ENCODE data around the gene LRRC31.

Gene LRRC31

DNA sequence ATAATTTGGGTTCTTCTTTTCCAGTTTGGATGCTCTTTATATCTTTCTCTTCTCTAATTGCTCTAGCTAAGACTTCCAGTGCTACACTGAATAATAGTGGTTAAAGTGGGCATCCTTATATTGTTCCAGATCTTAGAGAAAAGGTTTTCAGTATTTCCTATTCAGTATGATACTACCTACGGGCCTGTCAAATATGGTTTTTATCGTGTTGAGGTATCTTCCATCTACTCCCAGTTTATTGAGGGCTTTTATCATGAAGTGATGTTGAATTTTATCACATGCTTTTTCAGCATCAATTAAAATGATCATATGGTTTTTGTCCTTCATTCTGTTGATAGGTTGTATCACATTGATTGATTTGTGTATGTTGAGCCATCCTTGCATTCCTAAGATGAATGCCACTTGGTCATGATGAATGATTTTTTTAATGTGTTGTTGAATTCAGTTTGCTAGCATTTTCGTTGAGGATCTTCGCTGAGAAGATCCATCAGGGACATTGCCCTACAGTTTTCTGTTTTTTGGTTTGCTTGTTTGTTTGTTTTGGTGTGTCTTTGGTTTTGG is 54.1 kb downstream of the LRRC31 start:
- no peak overlapping the region for H3K4me3 Mint-ChIP-seq
- peaks cover 12% of the 10 kb centered on the region for H3K9me3 Mint-ChIP-seq
- peaks cover 39% of the 10 kb centered on the region for H3K4me1 Mint-ChIP-seq (ENCODE audit: low read depth)
- H3K27ac Mint-ChIP-seq: no peak overlapping the region
- intact Hi-C loops (cut with micrococcal nuclease): no loop called here
- peaks cover 22% of the 10 kb centered on the region for H3K27me3 Mint-ChIP-seq
- peaks cover 5% of the 10 kb centered on the region for H3K36me3 Mint-ChIP-seq (ENCODE audit: low read depth)

DNA sequence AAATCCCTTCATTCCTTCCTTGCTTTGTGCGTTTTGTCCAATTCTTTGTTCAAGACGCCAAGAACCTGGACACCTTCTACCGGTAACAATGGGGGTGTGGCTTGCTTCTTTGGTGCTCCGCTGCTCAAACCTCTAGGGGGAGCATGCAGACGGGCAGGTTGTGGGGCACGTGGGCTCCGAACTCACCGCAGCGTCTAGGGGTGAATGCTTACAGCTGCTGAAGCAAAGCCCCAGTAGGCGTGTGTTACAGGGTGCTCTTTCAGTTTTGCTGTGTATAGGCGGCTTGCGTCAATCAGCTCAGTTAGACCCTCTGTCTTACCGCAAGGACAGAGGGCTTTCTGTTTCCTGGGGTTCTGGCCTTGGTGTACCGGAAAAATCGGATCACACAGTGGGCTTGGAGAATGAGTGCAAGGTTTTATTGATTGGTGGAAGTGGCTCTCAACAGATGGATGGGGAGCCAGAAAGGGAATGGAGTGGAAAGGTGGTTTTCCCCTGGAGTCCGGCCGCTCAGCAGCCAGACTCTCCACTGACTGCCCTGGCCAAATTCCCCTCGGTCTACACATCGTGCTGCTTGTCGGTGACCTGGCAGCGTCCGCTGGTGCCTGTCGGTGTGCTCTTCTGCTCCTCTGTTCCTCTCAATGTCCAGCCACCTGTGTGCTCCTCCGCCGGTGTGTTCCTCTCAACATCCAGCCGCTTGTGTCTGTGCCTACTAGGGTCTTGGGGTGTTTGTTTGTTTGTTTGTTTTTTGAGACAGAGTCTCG is 55.8 kb downstream of the LRRC31 start:
- Mint-ChIP-seq H3K9me3 (peaks cover 12% of the 10 kb centered on the region), H3K27ac (peak overlapping the region; percentile 75), H3K36me3 (ENCODE audit: low read depth) (peaks cover 5% of the 10 kb centered on the region), H3K4me1 (ENCODE audit: low read depth) (peaks cover 44% of the 10 kb centered on the region), H3K4me3 (peak overlapping the region; percentile 80), H3K27me3 (peaks cover 22% of the 10 kb centered on the region)
- intact Hi-C loops (cut with micrococcal nuclease): loop anchor here (1.0 to 5.0 kb wide), 2 partner anchors 37 to 51 kb away; no protein-coding TSS in a partner anchor

DNA sequence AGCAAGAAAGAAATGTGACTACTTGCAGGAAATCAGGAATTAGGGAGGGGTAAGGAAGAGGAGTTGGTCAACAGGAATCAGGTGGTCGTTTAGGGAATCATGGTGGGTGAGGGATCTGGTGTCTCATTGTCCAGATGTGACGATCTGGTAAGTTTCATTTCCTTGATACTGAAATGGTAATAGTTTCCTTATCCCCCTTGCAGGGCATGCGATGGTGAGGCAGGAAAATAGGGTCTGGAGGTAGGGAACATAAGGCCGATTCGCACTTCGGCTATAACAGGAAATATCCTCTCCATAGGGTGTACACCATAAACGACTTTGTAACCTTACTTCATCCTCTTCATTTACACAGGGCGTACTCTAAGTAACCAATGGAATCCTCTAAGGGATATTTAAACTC is 56.5 kb downstream of the LRRC31 start:
- peaks cover 5% of the 10 kb centered on the region for H3K36me3 Mint-ChIP-seq (ENCODE audit: low read depth)
- peak overlapping the region; percentile 75 for H3K27ac Mint-ChIP-seq
- intact Hi-C loops (cut with micrococcal nuclease): loop anchor here (1.0 to 5.0 kb wide), 2 partner anchors 36 to 50 kb away; no protein-coding TSS in a partner anchor
- H3K9me3 Mint-ChIP-seq: peaks cover 12% of the 10 kb centered on the region
- H3K4me3 Mint-ChIP-seq: peak overlapping the region; percentile 80
- peaks cover 22% of the 10 kb centered on the region for H3K27me3 Mint-ChIP-seq
- peaks cover 42% of the 10 kb centered on the region for H3K4me1 Mint-ChIP-seq (ENCODE audit: low read depth)

DNA sequence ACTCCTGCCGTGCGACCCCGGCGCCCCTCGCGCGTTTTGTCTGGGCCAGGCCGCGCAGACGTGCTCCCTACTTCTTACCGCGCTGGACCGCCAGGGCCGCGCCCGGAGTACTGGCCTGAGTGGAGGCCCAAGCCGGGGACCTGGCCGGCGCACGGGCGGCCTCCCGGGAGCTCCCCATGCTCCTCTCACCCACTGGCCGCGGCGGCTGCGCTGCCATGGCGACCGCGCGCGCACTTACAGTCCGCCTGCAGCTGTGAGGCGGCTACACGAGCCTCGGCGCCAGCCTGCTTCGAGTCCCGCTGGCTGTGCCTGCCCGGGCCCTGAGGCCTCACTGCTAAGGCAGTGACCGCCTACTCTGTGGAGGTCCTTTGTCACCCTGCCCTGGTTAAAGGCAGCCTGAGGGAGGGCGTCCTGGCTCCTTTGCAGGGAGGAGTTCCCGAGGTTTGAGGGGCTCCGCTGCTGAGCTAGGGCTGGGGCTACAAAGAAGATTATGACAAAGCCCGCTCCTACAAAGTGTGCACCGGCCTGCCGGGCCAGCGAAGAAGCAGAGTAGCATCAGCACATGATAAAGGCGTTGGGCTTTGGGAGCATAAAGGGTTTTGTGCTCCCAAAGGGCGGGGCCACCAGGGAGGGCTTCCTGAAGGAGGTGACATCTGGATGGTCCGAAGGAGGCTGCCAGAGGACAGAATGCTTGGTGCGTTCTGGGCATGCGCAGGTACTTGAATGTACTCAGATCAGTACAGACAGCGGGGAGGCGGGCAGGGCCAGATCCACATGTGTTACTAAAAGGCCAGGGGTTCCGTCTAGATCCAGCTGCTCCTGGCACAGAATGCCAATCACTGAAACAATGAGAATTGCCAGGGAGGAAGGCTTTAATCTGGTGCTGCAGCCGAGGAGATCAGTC is 57.2 kb downstream of the LRRC31 start, which contains the start of the genes LRRC34 and LRRIQ4:
TSS of gene LRRC34 (minus strand) at position 573 of the 904 bp plus-strand sequence. CDS start at position 217, 356 bp downstream.
TSS of gene LRRIQ4 (plus strand) at position 539 of the 904 bp plus-strand sequence. CDS start 9,052 bp downstream, outside the sequence.
- Mint-ChIP-seq H3K4me1 (ENCODE audit: low read depth) (peaks cover 37% of the 10 kb centered on the region), H3K36me3 (ENCODE audit: low read depth) (peaks cover 5% of the 10 kb centered on the region), H3K27me3 (peaks cover 22% of the 10 kb centered on the region), H3K27ac (peak within 1 kb of the TSS; percentile 75), H3K4me3 (peak within 1 kb of the TSS; percentile 80), H3K9me3 (peaks cover 12% of the 10 kb centered on the region)
- intact Hi-C loops (cut with micrococcal nuclease): loop anchor here (1.0 to 5.0 kb wide), 2 partner anchors 35 to 49 kb away; no protein-coding TSS in a partner anchor

DNA sequence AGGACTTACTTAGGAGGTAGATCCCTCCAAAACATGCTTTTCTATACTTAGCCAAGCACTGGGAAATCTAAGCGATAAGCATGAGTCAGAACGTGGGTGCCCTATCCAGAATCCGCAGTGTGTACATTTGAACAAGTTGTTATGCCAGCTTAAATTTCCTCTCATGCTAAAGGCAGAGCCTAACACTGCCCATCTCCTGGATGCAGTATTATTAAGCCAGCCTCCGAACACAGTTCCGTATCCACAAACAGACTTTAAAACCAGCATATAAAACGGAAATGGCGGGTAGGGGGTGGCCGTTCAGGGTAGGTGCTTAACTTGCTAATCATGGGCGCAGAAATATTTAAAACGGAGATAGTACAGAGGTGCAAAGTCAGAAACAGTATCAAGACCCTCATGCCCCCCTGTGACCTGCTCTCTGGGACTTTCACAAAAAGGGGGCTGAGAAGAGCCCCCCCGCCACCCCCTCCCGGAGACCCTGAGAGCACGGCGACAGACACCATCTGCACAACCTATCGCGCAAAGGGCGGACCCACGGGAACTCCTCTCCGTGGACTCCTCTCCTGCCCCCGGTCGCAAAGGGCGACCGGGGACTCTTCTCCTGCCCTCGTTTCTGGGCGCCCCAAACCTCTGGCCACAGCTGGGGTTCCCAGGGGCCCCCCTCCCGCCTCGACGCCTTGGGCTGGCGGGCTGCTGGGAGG is 58.0 kb downstream of the LRRC31 start:
- H3K27ac Mint-ChIP-seq: peak overlapping the region; percentile 75

DNA sequence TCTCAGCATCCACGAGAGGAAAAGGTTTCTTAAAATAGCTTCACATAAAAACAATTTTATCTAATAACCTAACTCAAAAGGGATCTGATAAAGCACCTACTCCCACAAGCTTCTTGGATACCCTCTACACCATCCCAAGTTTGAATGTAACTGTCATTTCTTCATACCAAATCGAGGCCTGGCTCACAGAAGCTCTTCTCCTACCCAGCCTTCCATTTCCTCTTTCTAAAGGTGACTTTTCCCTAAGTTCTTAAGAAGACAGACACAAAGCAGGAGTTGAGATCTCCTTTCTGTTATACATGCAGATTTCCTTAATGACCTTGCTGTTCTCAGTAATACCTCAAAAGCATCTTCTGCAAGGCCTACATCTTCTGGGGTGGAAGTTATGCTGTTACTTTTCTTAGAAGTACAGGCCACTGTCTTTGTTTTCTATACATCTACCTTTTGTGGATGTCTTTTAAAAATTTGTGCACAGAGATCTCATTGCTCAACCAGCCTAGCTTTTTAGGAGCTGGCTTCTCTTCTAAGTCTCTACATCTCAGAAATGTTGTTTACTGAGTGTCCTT is 60.4 kb downstream of the LRRC31 start:
- H3K4me1 Mint-ChIP-seq (ENCODE audit: low read depth): peaks cover 35% of the 10 kb centered on the region
- intact Hi-C loops (cut with micrococcal nuclease): no loop called here
- H3K36me3 Mint-ChIP-seq (ENCODE audit: low read depth): no peaks in the 10 kb centered on the region
- H3K27ac Mint-ChIP-seq: no peak overlapping the region
- H3K4me3 Mint-ChIP-seq: no peak overlapping the region
- H3K9me3 Mint-ChIP-seq: no peaks in the 10 kb centered on the region
- H3K27me3 Mint-ChIP-seq: peaks cover 20% of the 10 kb centered on the region

More for the DNA sequence above, 58.0 kb downstream of the LRRC31 start:
- H3K36me3 Mint-ChIP-seq (ENCODE audit: low read depth): peaks cover 5% of the 10 kb centered on the region
- peak overlapping the region; percentile 80 for H3K4me3 Mint-ChIP-seq
- peaks cover 22% of the 10 kb centered on the region for H3K27me3 Mint-ChIP-seq
- H3K9me3 Mint-ChIP-seq: peaks cover 12% of the 10 kb centered on the region
- intact Hi-C loops (cut with micrococcal nuclease): loop anchor here (5.0 kb wide), 1 partner anchor 34 kb away; no protein-coding TSS in a partner anchor
- H3K4me1 Mint-ChIP-seq (ENCODE audit: low read depth): peaks cover 37% of the 10 kb centered on the region

DNA sequence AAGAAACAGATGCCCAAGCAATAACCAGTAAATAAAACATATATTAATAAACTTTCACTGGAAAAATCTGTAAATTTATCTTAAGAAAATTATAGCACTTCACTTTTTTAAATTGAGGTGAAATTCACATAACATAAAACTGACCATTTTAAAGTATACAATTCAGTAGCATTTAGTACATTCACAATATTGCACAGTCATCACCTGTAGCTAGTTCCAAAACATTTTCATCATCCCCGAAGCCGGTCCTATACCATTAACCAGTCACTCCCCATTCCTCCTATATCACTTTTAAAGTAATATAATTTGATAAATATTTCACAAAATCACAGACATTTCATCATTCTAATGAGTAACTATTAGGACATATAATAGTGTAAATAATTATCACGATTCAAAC is 65.1 kb downstream of the LRRC31 start:
- Mint-ChIP-seq H3K36me3 (ENCODE audit: low read depth) (no peaks in the 10 kb centered on the region), H3K27me3 (no peaks in the 10 kb centered on the region), H3K4me1 (ENCODE audit: low read depth) (peaks cover 6% of the 10 kb centered on the region), H3K4me3 (no peak overlapping the region), H3K27ac (no peak overlapping the region), H3K9me3 (no peaks in the 10 kb centered on the region)
- intact Hi-C loops (cut with micrococcal nuclease): no loop called here

DNA sequence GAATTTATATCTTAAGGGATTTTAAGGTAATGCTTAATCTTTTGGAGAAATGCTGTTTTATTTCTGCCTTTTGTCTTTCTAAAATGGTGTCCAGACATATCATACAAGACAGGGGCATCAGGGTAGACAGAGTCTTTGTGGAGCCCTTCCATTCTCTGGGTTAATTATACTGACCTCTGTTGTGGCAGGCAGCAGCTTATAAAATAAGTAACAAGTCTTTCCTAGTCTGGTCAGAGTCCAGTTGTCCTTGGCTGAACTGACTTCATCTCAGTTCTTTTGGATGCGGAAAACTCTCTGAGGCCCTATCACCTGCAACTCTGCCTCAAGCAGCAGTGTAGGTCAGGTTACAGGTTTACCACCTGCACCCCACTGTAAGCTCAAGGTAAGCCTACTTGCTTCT is 77.4 kb downstream of the LRRC31 start:
- H3K27ac Mint-ChIP-seq: no peak overlapping the region
- H3K36me3 Mint-ChIP-seq (ENCODE audit: low read depth): peaks cover 34% of the 10 kb centered on the region
- H3K4me1 Mint-ChIP-seq (ENCODE audit: low read depth): no peaks in the 10 kb centered on the region
- H3K9me3 Mint-ChIP-seq: no peaks in the 10 kb centered on the region
- no peak overlapping the region for H3K4me3 Mint-ChIP-seq
- intact Hi-C loops (cut with micrococcal nuclease): no loop called here
- no peaks in the 10 kb centered on the region for H3K27me3 Mint-ChIP-seq

DNA sequence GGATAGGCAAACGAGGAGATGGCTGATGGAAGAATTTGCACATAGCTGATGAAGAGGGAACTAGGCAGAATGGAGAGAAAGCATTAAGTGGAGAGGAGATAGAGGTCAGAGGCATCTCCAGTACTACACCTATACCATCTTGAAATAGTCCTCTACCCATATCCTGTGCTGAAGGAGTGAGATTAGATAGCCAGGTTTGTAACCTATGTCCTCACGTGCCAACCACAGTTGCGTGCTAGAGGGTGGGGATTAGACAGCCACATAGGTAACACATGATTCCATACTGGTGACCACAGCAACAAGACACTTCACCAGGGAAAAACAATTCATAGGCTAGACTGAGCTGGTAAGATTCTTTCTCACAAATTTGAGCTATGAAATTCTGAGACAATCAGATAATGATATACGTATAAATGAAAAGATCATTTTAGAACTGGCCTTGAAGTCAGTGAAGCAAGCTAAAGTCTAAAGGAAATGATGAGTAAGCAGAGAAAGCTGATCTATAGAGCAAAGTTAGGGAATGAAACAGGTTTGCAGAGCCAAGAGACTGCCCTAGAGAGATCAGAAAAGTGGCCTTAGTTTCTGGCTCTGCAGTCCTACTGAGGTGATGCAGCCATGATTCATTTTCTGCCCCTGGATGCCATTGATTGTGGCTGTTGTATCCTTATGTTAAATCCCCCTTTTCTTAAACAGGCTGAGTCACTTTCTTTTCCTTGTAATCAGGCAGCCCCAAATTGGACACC is 78.9 kb downstream of the LRRC31 start:
- Mint-ChIP-seq H3K36me3 (ENCODE audit: low read depth) (peaks cover 48% of the 10 kb centered on the region), H3K9me3 (no peaks in the 10 kb centered on the region), H3K4me1 (ENCODE audit: low read depth) (no peaks in the 10 kb centered on the region), H3K4me3 (no peak overlapping the region), H3K27me3 (no peaks in the 10 kb centered on the region), H3K27ac (no peak overlapping the region)
- intact Hi-C loops (cut with micrococcal nuclease): no loop called here

DNA sequence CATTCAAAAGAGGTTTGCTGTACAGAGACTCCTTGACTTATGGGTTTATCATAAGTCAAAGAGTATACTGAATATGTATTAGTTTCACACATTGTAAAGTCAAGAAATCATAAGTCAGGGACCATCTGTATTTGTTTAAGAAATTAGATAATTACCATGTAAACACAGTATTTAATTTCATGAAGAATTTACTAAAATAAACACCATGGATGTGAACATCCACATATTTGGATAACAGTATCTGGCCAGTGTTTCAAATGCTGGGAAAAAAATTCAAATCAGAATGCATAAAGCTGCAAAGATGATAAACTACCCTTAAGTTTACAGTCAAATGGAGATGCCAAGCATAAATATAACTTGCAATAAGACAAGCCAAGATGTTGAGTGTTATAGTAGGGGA is 79.5 kb downstream of the LRRC31 start:
- Mint-ChIP-seq H3K36me3 (ENCODE audit: low read depth) (peaks cover 54% of the 10 kb centered on the region), H3K9me3 (no peaks in the 10 kb centered on the region), H3K4me1 (ENCODE audit: low read depth) (no peaks in the 10 kb centered on the region), H3K27me3 (no peaks in the 10 kb centered on the region), H3K27ac (no peak overlapping the region), H3K4me3 (no peak overlapping the region)
- intact Hi-C loops (cut with micrococcal nuclease): no loop called here

Data from dendritic cell treated with granulocyte-macrophage colony-stimulating factor and Interleukin-4, amounts not matched to agents 40 ng/mL and 50 ng/mL, for 4 days (primary cell).